Endodermal cell (in vitro differentiated cells): Measurements from ENCODE around the gene ARHGEF9. TPM values are rescaled to one million over a fixed set of nuclear protein-coding genes. Genes with fewer than 3 reads are reported as not detected.

ENCODE experiments used
- DNase-seq: peaks from one replicate; pipeline ENCODE4 v3.0.0-alpha.2; 2017
- H3K27ac ChIP-seq: 2 replicates; pipeline ENCODE4 v1.5.1; 2013; ENCODE audit warnings: mild to moderate bottlenecking, low read depth, low read length, moderate library complexity
- H3K27me3 ChIP-seq: 2 replicates; pipeline ENCODE4 v1.6.1; 2013; ENCODE audit warnings: mild to moderate bottlenecking, low read length, moderate library complexity; ENCODE audit not compliant: insufficient read depth, control insufficient read depth, poor library complexity, severe bottlenecking
- H3K36me3 ChIP-seq: 2 replicates; pipeline ENCODE4 v1.7.0; 2013; ENCODE audit warnings: mild to moderate bottlenecking, low read length, moderate library complexity; ENCODE audit not compliant: control insufficient read depth, insufficient read depth
- H3K4me1 ChIP-seq: one replicate; pipeline ENCODE4 v1.7.0; 2013; ENCODE audit warnings: low read length; ENCODE audit not compliant: control insufficient read depth, insufficient read depth
- H3K4me3 ChIP-seq: 2 replicates; pipeline ENCODE4 v1.5.1; 2013; ENCODE audit warnings: mild to moderate bottlenecking, low read length, moderate library complexity
- H3K9ac ChIP-seq: 2 replicates; pipeline ENCODE4 v1.6.1; 2013; ENCODE audit warnings: mild to moderate bottlenecking, low read length, moderate library complexity; ENCODE audit not compliant: poor library complexity, severe bottlenecking; ENCODE audit errors: extremely low read depth
- H3K9me3 ChIP-seq: 2 replicates; pipeline ENCODE4 v1.6.1; 2013; ENCODE audit warnings: mild to moderate bottlenecking, low read length, moderate library complexity; ENCODE audit not compliant: control insufficient read depth
- H3K27ac Mint-ChIP-seq: 2 replicates; pipeline ENCODE4 v1.8.0; 2020; ENCODE audit warnings: mixed read lengths
- H3K27me3 Mint-ChIP-seq: 2 replicates; pipeline ENCODE4 v1.8.0; 2021; ENCODE audit warnings: mild to moderate bottlenecking, mixed read lengths; ENCODE audit not compliant: insufficient read depth
- H3K36me3 Mint-ChIP-seq: 2 replicates; pipeline ENCODE4 v1.8.0; 2020; ENCODE audit warnings: low read depth, mixed read lengths
- H3K4me1 Mint-ChIP-seq: 2 replicates; pipeline ENCODE4 v1.8.0; 2020; ENCODE audit warnings: mixed read lengths
- H3K4me3 Mint-ChIP-seq: 2 replicates; pipeline ENCODE4 v1.8.0; 2020; ENCODE audit warnings: mild to moderate bottlenecking, moderate library complexity, mixed read lengths
- H3K9me3 Mint-ChIP-seq: 2 replicates; pipeline ENCODE4 v1.8.0; 2020; ENCODE audit warnings: mild to moderate bottlenecking, mixed read lengths
- WGBS, 2 experiments: methylation state at CpG; one replicate each; pipeline versions ENCODE4 v1.1.5 to v1.1.7; 2013; ENCODE audit warnings: missing lambda C conversion rate in 2 of 2, mixed read lengths in 1 of 2; ENCODE audit not compliant: insufficient coverage in 1 of 2, insufficient read length in 1 of 2; 5-methylcytosine and 5-hydroxymethylcytosine counted together
- total RNA-seq, 2 donors: library from RNA; stranded (reverse); fragmentation: NEBNext Ultra II Directional in 1 of 2; extraction: Animal tissue kit (Norgen Biotek cat#: 25700) in 1 of 2; gene quantifications; 2 replicates in 1 of 2; 3 replicates in 1 of 2; pipeline ENCODE4 v1.2.1, GENCODE V29; 2021
- TF ChIP-seq, protein P1 (sequence below): fragments of 200-600 bp; sonication (generic); conservative IDR thresholded peaks from 2 replicates; pipeline ENCODE4 v1.5.0; 2021; ENCODE audit warnings: antibody characterized with exemption, mild to moderate bottlenecking

ARHGEF9 gene
- total RNA-seq, 2 donors from 2014 or later: 12.2 to 16.8 TPM

DNA sequence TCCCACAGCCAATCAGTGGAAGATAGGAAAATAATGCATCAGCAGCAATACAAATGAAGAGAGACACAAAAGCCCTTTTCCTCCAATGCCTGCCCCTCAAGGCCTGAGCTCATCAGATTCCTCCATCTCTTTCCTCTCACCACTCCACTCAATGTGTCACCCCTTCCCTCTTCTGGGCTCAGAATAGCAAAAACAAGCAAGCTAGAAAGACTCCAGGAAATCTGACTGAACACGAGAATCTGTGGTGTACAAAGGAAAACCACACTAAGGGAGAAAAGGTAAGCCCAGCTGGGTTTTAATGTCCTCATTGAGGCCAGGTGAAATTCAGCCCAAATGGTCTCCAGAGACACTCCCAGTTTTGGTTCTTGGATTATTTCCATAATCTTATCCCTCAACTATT is 46.3 kb downstream of the ARHGEF9 start:
- Histone ChIP-seq H3K27me3 (no peaks in the 10 kb centered on the region), H3K9me3 (no peaks in the 10 kb centered on the region)
- no peaks in the 10 kb centered on the region for H3K36me3 Mint-ChIP-seq

GRCh38 chrX:63737131-63737921 is 47.7 kb downstream of the ARHGEF9 start:
- H3K9me3 ChIP-seq: no peaks in the 10 kb centered on the region
- no peak for DNase-seq
- no peak overlapping the region for H3K9ac ChIP-seq
- Mint-ChIP-seq H3K36me3 (no peaks in the 10 kb centered on the region), H3K9me3 (peaks cover 44% of the 10 kb centered on the region), H3K27ac (no peak overlapping the region), H3K27me3 (no peaks in the 10 kb centered on the region), H3K4me1 (peaks cover 2% of the 10 kb centered on the region), H3K4me3 (no peak overlapping the region)
- H3K27me3 ChIP-seq: no peaks in the 10 kb centered on the region
- no peak overlapping the region for H3K27ac ChIP-seq
- H3K4me1 ChIP-seq: no peaks in the 10 kb centered on the region
- TF ChIP-seq, protein P1, sequence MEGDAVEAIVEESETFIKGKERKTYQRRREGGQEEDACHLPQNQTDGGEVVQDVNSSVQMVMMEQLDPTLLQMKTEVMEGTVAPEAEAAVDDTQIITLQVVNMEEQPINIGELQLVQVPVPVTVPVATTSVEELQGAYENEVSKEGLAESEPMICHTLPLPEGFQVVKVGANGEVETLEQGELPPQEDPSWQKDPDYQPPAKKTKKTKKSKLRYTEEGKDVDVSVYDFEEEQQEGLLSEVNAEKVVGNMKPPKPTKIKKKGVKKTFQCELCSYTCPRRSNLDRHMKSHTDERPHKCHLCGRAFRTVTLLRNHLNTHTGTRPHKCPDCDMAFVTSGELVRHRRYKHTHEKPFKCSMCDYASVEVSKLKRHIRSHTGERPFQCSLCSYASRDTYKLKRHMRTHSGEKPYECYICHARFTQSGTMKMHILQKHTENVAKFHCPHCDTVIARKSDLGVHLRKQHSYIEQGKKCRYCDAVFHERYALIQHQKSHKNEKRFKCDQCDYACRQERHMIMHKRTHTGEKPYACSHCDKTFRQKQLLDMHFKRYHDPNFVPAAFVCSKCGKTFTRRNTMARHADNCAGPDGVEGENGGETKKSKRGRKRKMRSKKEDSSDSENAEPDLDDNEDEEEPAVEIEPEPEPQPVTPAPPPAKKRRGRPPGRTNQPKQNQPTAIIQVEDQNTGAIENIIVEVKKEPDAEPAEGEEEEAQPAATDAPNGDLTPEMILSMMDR: no peak
- 93% methylated on average over 1 of the region's 3 CpGs; no CpG with 5 or more reads in 1 of the 2 experiments for WGBS, 2 experiments
- no peaks in the 10 kb centered on the region for H3K36me3 ChIP-seq
- no peak overlapping the region for H3K4me3 ChIP-seq

More for the DNA sequence above, 46.3 kb downstream of the ARHGEF9 start:
- 88% methylated on average over 1 of the region's 1 CpG; no CpG with 5 or more reads in 1 of the 2 experiments for WGBS, 2 experiments
- no peak overlapping the region for H3K27ac Mint-ChIP-seq
- no peak for DNase-seq
- peaks cover 44% of the 10 kb centered on the region for H3K9me3 Mint-ChIP-seq
- H3K36me3 ChIP-seq: no peaks in the 10 kb centered on the region
- H3K4me3 ChIP-seq: no peak overlapping the region
- TF ChIP-seq, protein P1: no peak
- no peak overlapping the region for H3K4me3 Mint-ChIP-seq
- H3K27ac ChIP-seq: no peak overlapping the region
- H3K9ac ChIP-seq: no peak overlapping the region
- H3K27me3 Mint-ChIP-seq: no peaks in the 10 kb centered on the region
- peaks cover 2% of the 10 kb centered on the region for H3K4me1 Mint-ChIP-seq
- no peaks in the 10 kb centered on the region for H3K4me1 ChIP-seq

DNA sequence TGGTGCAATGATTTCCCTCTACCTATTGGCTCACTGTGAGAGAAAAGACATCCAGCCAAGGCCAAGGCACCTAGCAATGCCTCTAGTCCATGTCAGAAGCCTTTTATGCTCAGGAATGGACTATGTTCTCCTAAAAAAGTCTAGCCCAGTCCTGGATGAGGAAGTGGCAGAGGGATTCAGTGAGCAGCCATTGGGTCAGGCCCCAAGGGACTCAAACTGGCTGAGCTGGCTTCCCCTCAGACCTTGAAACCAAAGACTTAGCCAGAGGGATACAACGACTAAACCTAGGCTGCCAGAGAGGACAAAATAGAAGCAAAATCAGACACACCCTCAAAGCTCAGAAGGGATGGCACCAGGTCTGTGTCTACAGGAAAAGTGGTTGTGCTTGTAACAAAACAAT is 49.1 kb downstream of the ARHGEF9 start:
- Mint-ChIP-seq H3K9me3 (peaks cover 38% of the 10 kb centered on the region), H3K4me3 (no peak overlapping the region), H3K27me3 (no peaks in the 10 kb centered on the region), H3K36me3 (no peaks in the 10 kb centered on the region), H3K4me1 (peaks cover 2% of the 10 kb centered on the region), H3K27ac (no peak overlapping the region)
- H3K4me1 ChIP-seq: no peaks in the 10 kb centered on the region
- H3K4me3 ChIP-seq: no peak overlapping the region
- TF ChIP-seq, protein P1: no peak
- no peak for DNase-seq
- no peaks in the 10 kb centered on the region for H3K27me3 ChIP-seq
- 80% methylated on average over 1 of the region's 1 CpG; no CpG with 5 or more reads in 1 of the 2 experiments for WGBS, 2 experiments
- no peaks in the 10 kb centered on the region for H3K36me3 ChIP-seq
- H3K9me3 ChIP-seq: no peaks in the 10 kb centered on the region
- H3K9ac ChIP-seq: no peak overlapping the region
- H3K27ac ChIP-seq: no peak overlapping the region
